Osteoblast (primary cell): ENCODE data around the gene CDKAL1. TPM values are rescaled to one million over a fixed set of nuclear protein-coding genes. Genes with fewer than 3 reads are reported as not detected.

Experiments
- DNase-seq: peaks from one replicate; pipeline ENCODE4 v3.0.0; 2011; ENCODE audit warnings: low spot score, mixed read lengths; ENCODE audit not compliant: insufficient read length; ENCODE audit errors: missing footprints
- H2AFZ ChIP-seq: 2 replicates; pipeline ENCODE4 v1.6.0; 2011; ENCODE audit warnings: mild to moderate bottlenecking, low read length
- H3K27ac ChIP-seq: 2 replicates; pipeline ENCODE4 v1.5.1; 2011; ENCODE audit warnings: mild to moderate bottlenecking, low read depth, low read length, moderate library complexity
- H3K27me3 ChIP-seq: 2 replicates; pipeline ENCODE4 v1.6.0; 2012; ENCODE audit warnings: mild to moderate bottlenecking, control low read depth, inconsistent platforms, low read length, moderate library complexity; ENCODE audit not compliant: insufficient read depth
- H3K36me3 ChIP-seq: 2 replicates; pipeline ENCODE4 v1.5.1; 2011; ENCODE audit warnings: mild to moderate bottlenecking, low read length, control low read depth, moderate library complexity; ENCODE audit not compliant: insufficient read depth
- H3K4me1 ChIP-seq: 2 replicates; pipeline ENCODE4 v1.5.1; 2011; ENCODE audit warnings: mild to moderate bottlenecking, low read length, control low read depth, moderate library complexity; ENCODE audit not compliant: insufficient read depth
- H3K4me2 ChIP-seq: 2 replicates; pipeline ENCODE4 v1.6.0; 2011; ENCODE audit warnings: mild to moderate bottlenecking, low read length; ENCODE audit not compliant: insufficient read depth
- H3K4me3 ChIP-seq: fragments of 200-600 bp; sonication (generic); 3 replicates; pipeline ENCODE4 v1.5.1; 2012; ENCODE audit warnings: mild to moderate bottlenecking, low read length, inconsistent platforms; ENCODE audit not compliant: insufficient read depth
- H3K79me2 ChIP-seq: 2 replicates; pipeline ENCODE4 v1.6.0; 2012; ENCODE audit warnings: mild to moderate bottlenecking, low read length, control low read depth, inconsistent platforms; ENCODE audit not compliant: insufficient read depth
- H3K9me3 ChIP-seq: 2 replicates; pipeline ENCODE4 v1.5.1; 2011; ENCODE audit warnings: low read depth, low read length, control low read depth
- H4K20me1 ChIP-seq: 2 replicates; pipeline ENCODE4 v1.6.0; 2012; ENCODE audit warnings: mild to moderate bottlenecking, low read length, control low read depth; ENCODE audit not compliant: insufficient read depth
- CTCF ChIP-seq: IDR thresholded peaks from 2 replicates; pipeline ENCODE4 v1.5.1; 2011; ENCODE audit warnings: mild to moderate bottlenecking, low read depth, low read length, moderate library complexity; ENCODE audit errors: extremely low read depth
- total RNA-seq: library from RNA; depleted of rRNA; stranded (reverse); fragments of >200 nt; gene quantifications from 2 replicates; pipeline ENCODE4 v1.2.3, GENCODE V29; 2012

The CDKAL1 gene
- total RNA-seq, 1 donor, result 18.5 TPM

DNA sequence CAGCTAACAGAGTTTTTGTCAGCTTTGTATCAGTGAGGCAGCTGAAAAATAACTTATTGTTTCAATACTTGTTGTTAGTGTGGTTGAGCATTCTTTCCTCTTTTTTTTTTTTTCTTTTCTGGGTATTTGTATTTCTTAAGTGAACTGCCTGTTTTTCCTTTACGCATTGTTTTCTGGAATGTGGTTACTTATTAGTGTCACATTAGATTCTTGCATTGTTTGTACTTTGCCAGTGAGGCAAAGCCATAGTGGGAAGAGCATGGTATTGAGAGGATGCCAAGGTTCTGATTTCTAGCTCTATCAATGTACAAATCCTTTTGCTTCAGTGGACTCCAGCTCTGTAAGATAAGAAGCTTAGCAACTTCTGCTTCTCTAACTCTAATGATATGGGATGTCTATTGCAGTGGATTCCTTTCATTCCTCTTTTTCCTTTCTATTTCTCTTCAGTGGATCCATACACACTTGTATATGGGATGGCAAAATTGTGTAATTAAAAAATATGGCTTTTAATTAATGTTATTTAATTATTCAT lies 3.9 kb downstream of the CDKAL1 start:
- Histone ChIP-seq H3K4me3 (no peak overlapping the region), H4K20me1 (no peaks in the 10 kb centered on the region), H3K27ac (no peak overlapping the region), H2AFZ (no peak overlapping the region), H3K27me3 (no peaks in the 10 kb centered on the region), H3K79me2 (peaks cover 48% of the 10 kb centered on the region), H3K36me3 (no peaks in the 10 kb centered on the region), H3K4me2 (no peak overlapping the region), H3K4me1 (peaks cover 15% of the 10 kb centered on the region), H3K9me3 (no peaks in the 10 kb centered on the region)
- TF ChIP-seq CTCF, result no peak
- DNase-seq, result no peak

DNA sequence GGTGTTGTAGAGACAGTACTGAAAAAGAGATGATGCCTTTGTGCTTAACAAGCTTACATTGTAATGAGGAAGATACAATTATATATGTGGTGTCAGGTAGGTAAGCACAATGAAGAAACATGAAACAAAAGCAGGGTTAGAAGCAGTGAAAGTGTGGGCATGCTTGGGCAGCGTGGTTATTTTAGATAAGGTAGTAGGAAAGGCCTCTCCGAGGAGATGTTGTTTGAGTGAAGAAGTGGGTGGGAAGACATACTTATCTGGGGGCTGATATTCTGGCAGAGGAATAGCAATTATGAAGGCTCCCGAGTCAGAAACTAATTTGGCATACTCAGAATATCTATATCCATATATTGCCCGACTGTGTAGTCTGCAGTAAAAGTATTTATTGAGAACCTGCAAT lies 4.7 kb downstream of the CDKAL1 start:
- Histone ChIP-seq H3K4me1 (peaks cover 17% of the 10 kb centered on the region), H3K9me3 (no peaks in the 10 kb centered on the region), H3K4me3 (no peak overlapping the region), H3K27ac (no peak overlapping the region), H3K36me3 (no peaks in the 10 kb centered on the region), H3K4me2 (no peak overlapping the region), H3K27me3 (no peaks in the 10 kb centered on the region), H4K20me1 (no peaks in the 10 kb centered on the region), H3K79me2 (peaks cover 51% of the 10 kb centered on the region), H2AFZ (no peak overlapping the region)
- no peak for DNase-seq
- no peak for TF ChIP-seq CTCF

- Histone ChIP-seq H3K9me3 (no peaks in the 10 kb centered on the region), H3K36me3 (no peaks in the 10 kb centered on the region), H3K27me3 (no peaks in the 10 kb centered on the region), H3K4me3 (no peak overlapping the region), H3K27ac (no peak overlapping the region), H3K79me2 (peaks cover 53% of the 10 kb centered on the region), H2AFZ (no peak overlapping the region), H4K20me1 (no peaks in the 10 kb centered on the region), H3K4me1 (peaks cover 17% of the 10 kb centered on the region), H3K4me2 (no peak overlapping the region)
- no peak for DNase-seq
- TF ChIP-seq CTCF, result no peak
These were observed 5.1 kb downstream of the CDKAL1 start for GRCh38 chr6:20539387-20539786.

DNA sequence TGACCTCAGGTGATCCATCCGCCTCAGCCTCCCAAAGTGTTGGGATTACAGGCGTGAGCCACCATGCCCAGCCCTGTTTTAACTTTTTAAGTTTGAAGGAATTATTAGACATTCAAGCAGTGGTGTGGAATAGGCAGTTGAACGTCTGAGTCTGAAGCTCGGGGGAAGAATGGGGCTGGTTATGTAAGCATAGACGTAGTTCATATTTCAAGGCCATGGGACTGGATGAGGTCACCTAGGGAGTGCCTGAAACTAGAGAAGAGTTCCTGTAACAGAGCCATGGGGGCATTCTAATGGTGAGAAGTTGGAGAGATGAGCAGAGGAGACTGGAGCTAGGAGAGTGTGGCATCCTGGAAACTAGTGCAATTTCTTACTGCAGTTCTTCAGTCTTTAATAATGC lies 6.4 kb downstream of the CDKAL1 start:
- Histone ChIP-seq H3K4me1 (peaks cover 9% of the 10 kb centered on the region), H4K20me1 (no peaks in the 10 kb centered on the region), H2AFZ (no peak overlapping the region), H3K4me2 (no peak overlapping the region), H3K36me3 (no peaks in the 10 kb centered on the region), H3K79me2 (peaks cover 45% of the 10 kb centered on the region), H3K27ac (no peak overlapping the region), H3K4me3 (no peak overlapping the region), H3K27me3 (no peaks in the 10 kb centered on the region), H3K9me3 (no peaks in the 10 kb centered on the region)
- DNase-seq, result no peak
- TF ChIP-seq CTCF, result no peak
